ENCODE data around the gene ATP11A.

ATP11A gene

GRCh38 chr13:112899281-112900225 lies 209.7 kb downstream of the ATP11A start:
- peak; percentile 47 for DNase-seq

- DNase-seq = peak; percentile 26
Measured at GRCh38 chr13:112900226-112900600, 210.4 kb downstream of the ATP11A start.

DNA sequence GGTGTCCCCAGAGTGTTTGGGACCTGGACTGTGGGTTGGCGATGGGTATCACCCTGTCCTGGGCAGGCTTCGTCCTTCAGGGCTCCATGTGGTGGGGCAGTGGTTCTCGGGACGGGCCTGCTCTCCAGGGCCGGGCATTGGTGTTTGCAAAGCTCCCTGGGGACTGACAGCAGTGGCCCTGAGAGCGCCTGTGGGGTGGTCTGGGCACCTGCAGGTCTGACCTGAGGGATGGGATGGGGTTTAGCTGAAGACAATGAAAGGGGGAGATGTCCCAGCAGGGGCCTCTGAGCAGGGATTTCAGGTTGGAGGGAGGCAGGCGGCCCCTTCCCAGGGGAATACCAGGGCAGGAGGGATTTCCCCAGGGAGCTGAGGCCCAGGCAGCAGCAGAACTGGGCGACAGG lies 210.9 kb downstream of the ATP11A start:
- no peak for DNase-seq

- DNase-seq = no peak
Measured at GRCh38 chr13:112902101-112902651, 212.3 kb downstream of the ATP11A start.

GRCh38 chr13:112902669-112903068 lies 212.8 kb downstream of the ATP11A start:
- no peak for DNase-seq

- DNase-seq = no peak
Measured at GRCh38 chr13:112903071-112903577, 213.3 kb downstream of the ATP11A start.

DNA sequence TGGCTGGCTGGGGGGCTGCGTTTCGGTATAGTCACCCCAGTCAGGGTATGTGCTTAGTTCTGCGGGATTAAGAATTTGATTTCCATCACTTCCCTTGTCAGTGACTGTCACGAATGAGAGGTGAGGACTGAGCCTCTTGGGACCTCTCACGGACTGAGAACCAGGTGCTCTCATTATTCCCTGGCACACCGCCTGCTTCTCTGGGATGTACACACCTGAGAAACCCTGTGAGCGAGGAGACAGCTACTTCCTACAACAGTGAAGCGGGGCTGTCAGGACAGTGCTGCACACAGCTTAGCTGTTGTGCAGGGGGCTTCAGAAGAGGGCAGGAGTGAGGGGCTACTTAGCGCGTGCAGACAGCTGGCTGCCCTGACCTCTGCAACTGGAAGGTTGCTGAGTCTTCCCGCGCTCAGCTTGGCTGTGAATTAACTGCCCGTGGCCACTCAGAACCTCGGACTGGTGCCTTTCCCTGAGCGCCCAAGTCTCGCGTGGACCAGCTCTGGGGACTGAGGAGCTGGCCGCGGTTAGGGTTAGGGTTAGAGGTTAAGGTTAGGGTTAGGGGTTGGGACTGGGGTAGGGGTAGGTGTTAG lies 213.9 kb downstream of the ATP11A start:
- DNase-seq = no peak

- DNase-seq = no peak
Measured at GRCh38 chr13:112904436-112904960, 214.7 kb downstream of the ATP11A start.

GRCh38 chr13:112905086-112905485 lies 215.2 kb downstream of the ATP11A start:
- DNase-seq = no peak

- no peak for DNase-seq
Measured at GRCh38 chr13:112905619-112905989, 215.8 kb downstream of the ATP11A start.

GRCh38 chr13:112905990-112906641 lies 216.3 kb downstream of the ATP11A start:
- peak; percentile 70 for DNase-seq

GRCh38 chr13:112907286-112907685 lies 217.4 kb downstream of the ATP11A start:
- no peak for DNase-seq

- DNase-seq = no peak
Measured at GRCh38 chr13:112907871-112908331, 218.1 kb downstream of the ATP11A start.

DNA sequence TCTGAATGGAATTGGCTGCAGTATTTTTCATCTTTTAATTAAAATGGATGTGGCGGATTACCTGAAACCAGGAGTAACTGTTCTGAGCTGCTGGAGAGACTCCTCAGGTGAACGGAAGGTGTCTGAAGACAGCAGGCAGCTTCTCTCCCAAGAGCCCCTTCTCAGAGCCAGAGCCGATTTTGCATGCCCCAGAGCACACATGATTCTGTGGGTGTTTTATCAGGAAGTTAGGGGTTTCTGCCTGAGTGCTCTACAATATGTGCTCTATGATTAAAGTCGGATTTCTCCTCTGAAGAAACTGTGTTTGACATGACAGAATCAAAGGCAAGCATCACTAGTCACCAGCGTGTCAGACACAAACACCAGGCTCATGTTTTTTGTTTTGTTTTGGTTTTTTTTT lies 218.5 kb downstream of the ATP11A start:
- DNase-seq = no peak

DNA sequence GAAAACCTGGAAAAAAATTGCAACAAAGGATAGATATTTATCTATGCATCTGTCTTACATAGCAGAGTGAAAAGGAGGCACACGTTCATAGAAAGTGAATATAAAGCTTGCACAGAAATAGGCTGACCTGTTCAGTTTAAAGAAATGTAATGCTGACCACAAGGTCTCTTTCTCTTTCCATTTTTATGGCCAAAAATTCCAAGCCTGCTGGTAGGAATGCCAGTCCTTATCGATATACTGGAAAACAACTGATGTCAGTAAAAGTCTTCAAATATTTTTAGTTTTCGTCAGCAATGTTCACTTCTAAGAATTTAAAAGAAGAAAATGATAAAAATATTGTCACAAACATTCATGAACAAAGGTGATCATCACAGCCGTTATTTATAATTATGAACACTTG lies 220.2 kb downstream of the ATP11A start:
- DNase-seq = no peak

GRCh38 chr13:112910616-112911280 lies 220.9 kb downstream of the ATP11A start:
- DNase-seq = no peak

- no peak for DNase-seq
Measured at GRCh38 chr13:112911285-112911701, 221.5 kb downstream of the ATP11A start.

- no peak for DNase-seq
Measured at GRCh38 chr13:112911883-112912282, 222.0 kb downstream of the ATP11A start.

- no peak for DNase-seq
Measured at GRCh38 chr13:112912726-112913440, 223.0 kb downstream of the ATP11A start.

- DNase-seq = no peak
Measured at GRCh38 chr13:112916296-112916695, 226.5 kb downstream of the ATP11A start.

DNA sequence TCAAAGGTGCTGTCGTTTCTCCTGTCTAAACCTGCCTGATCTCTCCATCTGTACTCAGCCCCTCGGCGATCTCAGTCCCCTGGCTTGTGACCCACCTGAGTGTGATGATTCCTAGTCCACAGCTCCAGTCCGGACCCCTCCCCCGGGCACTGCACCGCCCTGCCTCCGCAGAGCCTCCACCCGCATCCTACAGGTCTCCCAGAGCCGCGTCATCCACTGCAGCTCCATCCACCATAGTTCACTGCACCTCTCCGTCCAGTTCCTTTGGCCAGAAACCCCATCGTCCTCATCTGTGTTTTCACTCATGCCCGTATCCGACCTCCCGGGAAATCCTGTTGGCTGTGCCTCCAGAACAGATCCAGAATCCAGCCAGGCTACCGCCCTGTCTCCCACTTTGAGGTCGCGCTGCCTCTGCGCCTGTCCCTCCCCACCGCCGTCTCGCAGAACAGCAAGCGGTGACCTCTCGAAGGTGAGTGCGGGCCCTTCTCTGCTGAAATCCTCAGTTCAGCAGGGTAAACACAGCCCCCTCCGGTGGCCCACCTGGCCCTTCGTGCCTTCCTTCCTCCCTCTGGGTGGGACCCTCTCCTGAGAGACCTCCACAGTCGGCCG lies 227.3 kb downstream of the ATP11A start:
- DNase-seq = no peak

All from RPMI8226 (cell line).